Hippocampal formation (tissue), 2 donors: Measurements from ENCODE around the gene EPS8.

Source experiments
- DNase-seq, 2 donors: peaks; one replicate each; lab custom pipeline; 2025; lab: John Stamatoyannopoulos, UW

Gene EPS8

DNA sequence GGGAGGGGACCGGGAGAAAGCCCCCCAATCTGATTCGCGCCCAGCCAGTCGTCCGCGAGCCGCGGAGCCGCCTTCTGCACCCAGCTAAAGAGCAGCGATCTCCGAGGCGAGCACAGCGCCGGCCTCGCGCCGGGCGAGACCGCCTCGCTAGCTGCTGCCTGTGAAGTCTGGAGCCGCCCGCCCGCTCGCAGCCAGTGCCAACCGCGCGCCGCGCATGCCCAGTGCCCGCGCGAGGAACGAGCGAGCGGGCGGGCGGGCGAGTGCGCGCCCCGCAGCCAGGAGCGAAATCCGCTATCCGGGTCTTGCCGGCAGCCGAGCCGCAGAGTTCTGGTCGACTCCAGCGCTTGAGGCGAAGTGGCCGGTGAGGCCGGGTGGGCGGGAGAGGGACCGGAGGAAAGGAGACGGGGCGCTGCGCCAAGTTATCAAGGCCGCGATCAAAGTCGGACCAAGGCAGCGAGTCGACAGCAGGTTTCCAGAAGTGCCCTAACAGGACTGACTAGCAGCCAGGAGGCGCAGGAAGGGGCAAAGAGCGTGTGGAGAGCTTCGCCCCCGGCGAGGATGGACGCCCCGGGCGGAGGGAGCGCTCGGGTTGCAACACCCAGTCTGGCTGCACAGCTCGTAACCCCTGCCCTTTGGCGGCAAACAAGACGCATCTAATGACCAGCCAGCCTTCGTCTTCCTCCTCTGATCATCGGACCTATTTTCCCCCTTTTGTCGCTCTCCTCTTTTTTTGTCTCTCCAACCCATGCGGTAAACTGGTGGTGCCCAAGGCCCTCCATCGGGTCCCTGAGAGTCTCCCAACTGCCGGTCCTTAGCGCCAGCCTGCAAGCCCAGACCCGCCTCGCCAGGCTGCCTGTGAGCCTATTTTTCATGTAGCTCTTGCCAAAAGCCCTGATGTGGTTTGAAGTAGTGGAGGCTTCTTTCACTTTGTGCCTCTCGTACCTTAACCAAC lies at the start of gene EPS8:
EPS8 (minus strand) TSS at position 169 of the 952 bp plus-strand sequence. CDS start 106,437 bp downstream, outside the sequence.
- peak; percentile 82 to 92 for DNase-seq

DNA sequence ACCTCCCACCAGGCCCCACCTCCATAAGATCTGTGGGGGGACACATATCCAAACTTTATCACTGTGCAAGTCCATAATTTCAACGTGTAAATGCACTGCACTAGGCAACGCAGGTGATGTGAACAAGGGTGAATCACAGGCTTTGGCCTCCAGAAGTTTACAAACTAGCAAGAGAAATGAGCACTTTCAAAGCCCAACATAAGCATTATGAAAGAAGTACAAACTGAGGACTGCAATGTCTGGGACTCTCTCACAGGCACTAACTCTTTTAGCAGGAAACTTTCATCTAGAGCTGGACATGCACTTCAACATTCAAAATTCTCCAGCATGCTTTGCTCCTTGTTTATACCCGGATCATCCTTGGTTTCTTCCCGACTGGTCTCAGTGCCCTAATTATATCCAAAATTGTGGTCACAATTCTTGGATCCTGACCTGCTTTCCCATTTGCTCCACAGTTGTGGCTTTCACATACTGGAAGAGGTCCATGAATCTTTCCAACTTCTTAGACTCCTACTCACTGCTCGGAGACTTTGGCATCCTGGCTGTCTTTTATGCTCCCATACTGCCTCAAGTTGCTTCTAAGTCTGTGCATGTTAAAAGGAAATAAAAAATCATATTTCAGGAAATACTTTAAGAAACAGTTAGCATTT lies 48.1 kb upstream of the EPS8 start:
- DNase-seq: no peak

DNA sequence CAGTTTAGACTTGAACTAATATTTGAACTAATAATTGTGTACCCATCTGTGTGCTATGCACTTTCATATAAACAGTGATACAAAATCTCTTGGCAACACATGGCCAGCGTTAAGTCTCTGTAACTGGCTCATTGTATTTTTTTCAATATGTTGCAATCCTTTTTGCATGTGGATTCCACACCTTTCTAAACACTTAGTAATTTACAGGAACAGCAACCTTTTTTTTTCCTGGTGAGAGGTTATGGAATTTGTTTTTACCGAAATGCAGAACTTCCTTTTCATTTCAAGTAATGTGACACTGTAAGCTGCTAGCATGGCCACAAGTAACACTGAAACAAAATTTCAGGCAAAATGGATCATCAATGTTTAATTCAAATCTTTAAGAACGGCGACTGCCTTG lies 45.4 kb upstream of the EPS8 start:
- DNase-seq: no peak

DNA sequence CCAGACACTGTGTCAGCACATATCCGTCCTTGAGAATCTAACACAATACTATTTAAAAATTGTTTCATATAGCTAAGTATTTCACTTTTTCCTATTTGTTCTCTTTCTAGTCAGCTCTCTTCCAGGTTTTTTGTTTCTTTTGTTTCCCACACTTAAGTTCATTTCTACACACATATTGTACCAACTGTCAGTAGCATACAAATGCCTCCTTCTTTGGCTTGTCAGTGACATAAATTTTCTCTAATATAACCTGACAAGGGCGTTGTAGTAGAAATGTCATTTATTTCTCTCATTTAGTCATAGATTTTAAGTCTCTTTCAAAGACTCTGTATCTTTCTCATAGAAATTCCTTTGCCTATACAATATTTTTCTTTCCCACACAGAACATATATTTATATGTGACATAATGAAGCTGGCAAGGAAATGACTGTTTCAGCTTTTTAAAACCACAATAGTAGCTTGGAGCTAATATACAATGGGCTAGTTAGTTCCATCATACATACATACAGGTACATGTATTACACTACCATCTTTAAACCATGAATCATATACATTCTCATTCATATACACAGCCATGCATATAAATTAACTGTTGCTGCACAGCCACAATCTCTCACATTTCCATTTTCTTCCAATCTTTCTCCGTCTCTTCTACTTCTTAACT lies 42.3 kb upstream of the EPS8 start:
- DNase-seq: no peak

DNA sequence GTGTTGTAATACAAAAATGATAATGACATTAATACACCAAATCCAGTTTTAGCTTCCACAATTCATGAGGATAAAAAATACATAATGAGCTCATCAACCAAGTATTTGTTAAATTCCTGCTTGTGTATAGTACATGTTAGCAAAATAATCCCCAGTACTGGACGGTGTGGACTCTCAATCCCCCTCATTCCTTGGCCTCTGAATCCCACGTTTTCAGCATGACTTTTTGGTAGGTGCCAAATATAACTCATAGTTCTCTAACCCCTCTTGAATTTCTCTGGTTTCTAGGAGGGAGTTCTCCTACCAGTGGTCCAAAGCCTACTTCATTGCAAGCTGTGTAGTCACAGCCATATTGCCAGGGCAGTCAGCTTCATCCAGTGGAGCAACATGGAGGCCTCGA lies 41.4 kb upstream of the EPS8 start:
- DNase-seq: no peak

DNA sequence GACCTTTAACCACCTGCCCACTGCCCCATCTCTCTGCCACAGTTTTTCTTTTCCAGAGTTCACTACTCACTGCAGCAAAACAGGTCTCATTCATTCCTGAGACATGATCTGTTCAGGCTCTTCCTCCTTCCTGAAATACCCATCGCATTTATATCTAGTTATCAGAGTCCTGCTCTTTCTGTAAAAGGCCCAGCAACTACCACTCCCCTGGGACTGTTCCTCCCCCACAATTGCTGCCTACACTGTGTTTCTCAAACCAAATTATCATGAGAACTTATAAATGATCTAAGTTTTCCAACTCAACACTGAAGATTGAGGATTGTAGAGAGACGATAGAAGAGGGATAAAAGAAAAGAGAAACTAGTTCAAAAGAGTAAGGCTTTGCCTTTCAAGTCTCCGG lies 40.8 kb upstream of the EPS8 start:
- no peak for DNase-seq

DNA sequence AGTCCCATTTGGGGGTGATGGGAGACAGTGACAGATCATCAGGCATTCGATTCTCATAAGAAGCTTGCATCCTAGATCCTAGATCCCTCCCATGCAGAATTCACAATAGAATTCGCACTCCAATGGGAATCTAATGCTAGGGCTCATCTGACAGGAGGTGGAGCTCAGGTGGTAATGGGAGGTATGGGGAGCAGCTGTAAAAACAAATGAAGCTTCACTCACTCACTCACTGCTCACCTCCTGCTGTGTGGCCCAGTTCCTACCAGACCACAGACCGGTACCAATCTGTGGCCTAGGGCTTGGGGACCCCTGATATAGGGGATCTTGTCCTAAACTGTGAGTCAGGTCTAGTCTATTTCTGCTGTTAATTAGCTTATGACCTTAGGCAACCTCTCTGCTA lies 40.1 kb upstream of the EPS8 start:
- no peak for DNase-seq

DNA sequence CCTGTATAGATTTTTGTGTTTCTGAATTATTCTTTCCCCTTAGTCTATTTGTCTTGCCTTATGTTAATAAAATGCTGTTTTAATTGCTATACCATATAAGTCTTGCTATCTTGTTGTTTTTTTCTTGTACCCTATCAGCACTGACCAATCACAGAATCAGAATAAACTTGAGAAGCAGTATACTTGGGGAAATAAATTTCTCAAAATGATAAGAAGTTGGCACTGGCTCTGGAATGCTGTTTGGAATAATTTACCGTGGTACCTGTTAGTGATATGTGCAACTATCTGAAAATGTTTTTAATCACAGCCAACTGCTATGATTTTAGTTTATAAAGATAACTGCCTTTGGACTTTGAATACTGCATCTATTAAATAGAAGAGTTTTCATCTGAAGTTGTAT lies 37.9 kb upstream of the EPS8 start:
- DNase-seq: no peak

DNA sequence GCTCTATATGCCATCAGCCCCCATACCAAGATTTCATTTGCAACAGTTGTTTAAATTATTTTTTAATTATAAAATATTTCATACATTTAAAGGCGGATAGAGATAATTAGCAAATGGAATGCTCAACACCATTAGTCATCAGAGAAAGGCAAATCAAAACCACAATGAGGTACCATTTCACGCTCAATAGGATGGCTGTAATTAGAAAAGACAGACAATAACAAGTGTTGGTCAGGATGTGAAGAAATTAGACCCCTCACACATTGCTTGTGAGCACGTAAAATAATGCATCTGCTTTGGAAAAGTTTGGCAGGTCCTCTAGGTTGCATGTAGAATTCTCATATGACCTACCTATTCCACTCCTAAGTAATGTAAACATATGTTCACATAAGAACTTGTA lies 35.3 kb upstream of the EPS8 start:
- DNase-seq: no peak

DNA sequence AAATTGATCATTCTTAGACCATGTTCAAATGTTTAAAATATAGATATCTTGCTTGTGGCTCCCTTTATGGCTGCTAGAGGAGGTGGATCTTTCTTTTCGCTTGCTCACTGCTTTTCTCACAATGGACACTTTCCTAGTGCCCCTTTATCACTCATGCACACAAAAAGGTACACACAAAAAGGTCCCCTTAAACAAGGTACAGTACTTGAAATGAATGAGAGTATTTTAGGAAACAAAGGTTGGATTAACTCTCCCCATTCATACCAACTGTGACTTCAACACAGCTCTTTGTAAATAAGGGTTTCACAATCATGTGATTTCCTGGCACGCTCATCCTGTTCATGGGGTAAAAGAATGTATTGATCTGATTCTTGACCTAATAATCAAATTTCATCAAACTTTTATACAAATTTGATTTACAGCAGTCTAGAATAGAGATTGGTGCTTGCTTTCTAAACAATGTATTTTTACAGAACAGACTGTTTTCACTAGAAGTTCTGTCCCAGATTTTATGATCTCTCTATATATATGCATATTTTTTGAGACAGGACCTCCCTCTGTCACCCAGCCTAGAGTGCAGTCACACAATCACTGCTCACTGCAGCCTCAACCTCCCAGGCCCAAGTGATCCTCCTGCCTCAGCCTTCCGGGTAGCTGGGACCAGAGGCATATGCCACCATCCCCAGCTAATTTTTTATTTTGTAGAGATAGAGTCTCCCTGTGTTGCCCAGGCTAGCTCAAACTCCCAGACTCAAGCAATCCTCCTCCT lies 34.4 kb upstream of the EPS8 start:
- DNase-seq: no peak

DNA sequence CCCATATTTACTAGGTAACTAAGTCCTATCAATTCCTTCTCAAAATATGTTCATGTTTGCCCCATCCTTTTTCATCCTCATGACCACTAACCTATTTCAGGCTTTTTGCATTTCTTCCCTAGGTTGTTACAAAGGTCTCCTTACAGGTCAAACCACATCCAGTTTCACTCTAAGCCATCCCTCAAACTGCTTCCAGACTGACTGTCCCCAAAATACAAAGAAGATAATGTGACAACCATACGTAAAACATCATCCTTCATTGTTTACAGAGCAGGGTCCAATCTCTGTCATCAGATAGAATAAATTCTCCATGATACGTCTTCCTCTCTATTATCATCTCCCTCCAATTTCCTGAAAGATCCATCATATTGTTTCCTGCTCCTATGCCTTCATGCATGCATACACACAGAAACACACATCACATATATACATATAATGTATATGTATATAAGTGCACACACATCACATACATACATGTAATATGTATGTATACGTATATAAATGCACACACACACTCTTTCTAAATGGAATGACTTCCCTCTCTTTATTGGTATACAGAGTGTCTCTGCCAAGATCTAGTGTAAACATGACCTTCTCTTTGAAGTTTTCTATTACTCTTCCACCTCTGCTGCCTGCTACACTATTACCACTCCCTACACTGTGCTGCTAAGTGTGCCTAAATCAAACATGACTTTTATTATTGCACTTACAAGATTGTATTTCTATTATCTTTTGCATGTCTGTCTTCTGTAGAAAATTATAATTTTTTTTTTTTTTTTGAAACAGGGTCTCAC lies 30.7 kb upstream of the EPS8 start:
- DNase-seq: no peak

DNA sequence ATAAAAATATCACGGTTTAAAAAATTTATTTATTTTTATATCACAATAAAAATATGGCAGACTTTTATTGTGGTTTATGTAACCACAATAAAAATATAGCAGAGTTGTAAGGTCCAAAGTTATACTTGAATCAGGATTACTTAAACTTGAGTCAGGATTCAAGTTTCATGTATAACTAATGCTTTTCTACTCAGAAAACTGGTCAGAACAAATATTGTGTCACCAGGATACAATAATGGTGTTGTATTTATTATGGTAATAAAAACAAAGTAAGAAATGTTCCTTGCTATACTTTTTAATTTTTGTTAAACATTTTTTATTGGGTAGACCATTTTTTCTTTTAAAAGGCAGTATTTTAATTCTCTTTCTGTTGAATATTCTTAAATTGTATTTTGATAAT lies 29.2 kb upstream of the EPS8 start:
- DNase-seq: no peak

DNA sequence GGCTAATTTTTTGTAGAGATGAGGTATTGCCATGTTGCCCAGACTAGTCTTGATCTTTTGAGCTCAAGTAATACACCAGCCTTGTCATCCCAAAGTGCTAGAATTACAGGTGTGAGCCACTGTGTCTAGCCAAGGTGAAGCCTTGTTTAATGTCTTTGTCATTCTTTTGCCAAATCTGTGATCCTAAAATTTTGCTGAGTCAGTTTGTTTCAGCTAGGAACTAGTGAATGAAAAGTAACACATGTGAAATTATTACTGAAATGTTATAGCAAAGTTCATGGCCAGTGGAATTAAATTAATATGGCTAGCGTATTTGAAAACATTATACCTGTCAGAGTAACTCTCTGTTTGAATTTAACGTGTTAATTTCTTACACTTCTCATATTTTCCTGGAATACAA lies 26.5 kb upstream of the EPS8 start:
- no peak for DNase-seq

DNA sequence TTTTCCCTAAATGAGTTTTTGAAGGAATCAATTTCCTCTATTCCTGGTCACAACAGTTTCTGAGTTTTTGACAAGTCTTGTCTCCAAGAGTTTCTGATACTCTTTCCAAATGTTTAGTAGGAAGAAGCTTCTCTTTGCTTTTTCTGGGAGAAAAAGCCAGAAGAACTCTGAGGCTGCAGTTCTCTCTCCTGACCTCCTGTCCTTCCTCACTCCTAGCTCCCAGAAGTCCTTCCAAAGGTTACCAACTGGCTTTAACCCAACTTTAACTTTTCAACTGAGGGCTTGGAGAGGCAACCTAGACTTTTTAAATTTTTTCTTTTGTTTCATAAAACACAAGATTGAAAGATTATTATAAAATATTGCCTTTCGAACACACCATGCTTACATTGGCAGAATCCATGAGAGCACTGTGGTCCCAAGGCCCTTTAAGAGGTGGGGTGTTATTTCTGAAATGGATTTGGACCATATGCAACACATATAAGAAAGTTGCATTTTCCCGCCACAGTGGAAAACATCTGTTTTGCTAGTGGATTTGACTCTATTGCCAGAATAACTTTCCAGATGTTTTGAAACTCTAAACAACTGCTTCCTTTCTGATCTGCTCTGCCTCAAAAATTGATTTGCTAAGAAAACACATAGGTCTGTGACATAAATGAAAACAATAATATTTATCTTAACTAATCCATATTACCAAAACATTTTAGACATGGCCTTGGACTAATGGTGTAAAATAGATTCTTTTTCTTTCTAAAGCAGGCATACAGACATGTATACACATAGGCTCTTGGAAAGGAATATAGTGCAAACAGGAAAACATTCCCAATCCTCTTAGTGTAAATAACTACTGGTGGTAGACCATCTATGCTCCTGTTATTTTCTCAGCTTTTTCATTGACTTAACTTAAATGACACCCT lies 22.3 kb upstream of the EPS8 start:
- no peak for DNase-seq

DNA sequence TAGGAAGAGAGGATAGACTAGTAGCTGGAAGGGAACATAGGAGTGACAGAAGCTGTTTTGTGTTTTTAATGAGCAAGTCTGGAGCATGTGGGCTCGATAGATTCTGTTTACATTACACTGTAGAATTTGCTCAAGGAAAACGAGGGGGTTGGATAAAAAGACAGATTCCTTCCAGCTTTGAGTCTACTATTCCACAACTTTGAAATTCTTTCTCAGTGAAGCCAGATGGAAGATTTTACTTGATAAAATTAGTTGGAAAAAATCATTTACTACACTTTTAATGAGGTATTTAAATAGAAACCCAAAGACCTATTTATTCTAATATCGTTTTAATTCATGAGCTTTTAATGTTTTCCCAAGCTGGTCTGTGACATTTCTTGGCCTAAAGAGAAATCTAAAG lies 19.5 kb upstream of the EPS8 start:
- no peak for DNase-seq

DNA sequence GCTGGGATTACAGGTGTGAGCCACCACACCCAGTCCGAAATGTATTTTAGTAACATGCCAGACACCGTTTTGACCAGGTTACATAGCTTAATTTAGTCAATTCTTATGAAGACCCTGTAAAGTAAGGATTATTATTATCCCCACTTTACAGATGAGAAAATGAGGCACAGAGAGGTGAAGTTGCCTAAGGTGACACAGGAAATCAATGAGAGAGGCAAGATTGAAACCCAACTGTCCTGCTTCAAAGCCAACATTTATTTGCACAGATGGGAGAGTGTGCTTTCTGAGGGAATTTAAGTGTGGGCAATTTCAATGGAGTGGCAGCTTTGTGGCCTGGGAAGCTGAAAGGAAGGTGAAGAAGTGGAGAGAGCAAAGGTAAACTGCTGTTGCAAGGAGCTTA lies 19.1 kb upstream of the EPS8 start:
- no peak for DNase-seq

DNA sequence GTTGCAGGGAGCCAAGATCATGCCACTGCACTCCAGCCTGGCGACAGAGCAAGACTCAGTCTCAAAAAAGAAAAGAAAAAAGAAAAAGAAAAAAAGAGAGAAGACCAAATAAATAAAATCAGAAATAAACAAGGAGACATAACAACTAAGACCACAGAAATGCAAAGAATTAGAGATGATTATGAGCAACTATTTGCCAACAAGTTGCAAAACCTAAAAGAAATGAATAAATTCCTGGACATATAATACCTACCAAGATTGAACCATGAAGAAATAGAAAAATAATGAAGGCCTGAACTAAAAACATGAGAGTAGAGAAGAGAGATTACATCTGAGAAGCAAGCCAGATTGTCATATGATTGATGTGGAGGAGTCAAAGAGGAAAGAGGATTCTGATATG lies 17.6 kb upstream of the EPS8 start:
- DNase-seq: no peak

DNA sequence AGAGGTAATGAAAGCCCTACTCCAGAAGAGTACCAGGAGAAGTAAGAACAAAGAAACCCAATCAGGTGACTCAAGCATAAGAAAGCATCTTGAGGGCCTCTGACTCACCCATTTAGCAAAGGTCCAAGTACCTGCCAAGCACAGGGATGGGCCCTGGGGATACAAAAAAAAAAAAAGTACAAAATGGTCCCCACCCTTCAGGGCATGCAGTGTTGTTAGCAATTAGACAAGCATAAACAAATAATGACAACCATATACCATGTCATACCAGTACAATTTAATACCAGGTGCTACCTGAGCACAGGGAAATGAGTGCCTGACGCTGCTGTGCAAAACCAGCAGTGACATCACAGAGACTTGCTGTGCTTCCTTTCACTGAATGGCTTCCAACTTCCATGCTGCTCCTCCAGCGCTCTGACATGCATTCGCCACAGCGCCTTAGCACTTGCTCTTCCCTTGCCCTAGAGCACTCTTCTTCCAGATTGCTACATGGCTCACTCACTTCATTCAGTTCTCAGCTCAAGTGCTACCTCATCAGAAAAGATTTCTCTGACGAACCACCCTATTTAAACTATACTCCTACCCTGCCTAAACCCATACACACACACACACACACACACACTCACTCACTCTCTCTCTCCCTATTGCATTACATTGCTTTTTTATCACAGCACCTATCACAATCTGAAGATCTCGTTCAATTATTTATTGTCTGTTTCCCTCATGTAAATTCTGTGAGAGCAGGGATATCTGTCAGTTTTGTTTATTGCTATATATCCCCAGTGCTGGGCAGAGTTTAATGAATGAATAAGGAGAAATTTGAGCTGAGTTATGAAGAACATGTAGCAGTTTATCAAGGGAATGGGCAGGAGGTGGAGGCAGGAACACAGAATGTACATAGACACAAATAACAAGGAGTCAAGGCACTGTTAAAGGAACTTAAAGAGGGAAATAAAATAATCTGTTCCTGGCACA lies 12.9 kb upstream of the EPS8 start:
- DNase-seq: no peak

DNA sequence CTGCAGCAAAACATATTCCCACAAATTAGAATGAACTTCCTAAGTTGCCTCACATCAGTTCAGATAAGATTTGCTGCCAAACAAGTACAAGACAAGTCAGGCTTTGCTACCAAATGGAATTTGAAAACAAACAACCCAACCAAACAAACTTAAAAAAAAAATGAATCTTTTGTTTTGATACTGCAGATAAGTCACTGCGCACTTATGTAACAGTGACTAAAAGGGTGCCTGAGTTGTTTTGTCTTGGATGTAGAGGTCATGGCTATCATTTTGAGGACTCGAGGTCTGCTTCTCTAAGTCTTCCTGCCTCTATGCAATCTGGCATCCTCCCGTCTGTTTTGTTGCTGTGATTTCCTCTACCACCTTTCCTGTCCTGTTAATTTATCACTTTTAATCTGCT lies 11.1 kb upstream of the EPS8 start:
- no peak for DNase-seq
